Panc1 (cell line): ENCODE results near the gene ANO3. TPM values are rescaled to one million over a fixed set of nuclear protein-coding genes. Genes with fewer than 3 reads are reported as not detected.

Experiments
- ATAC-seq: fragments of 200-7000 bp; cut with Tn5 transposase; 2 replicates; pipeline ENCODE4 v1.9.1; 2020; ENCODE audit warnings: mild to moderate bottlenecking, moderate library complexity
- BruUV-seq: library from RNA; stranded (reverse); fragments of 400-500 nt; replicated peaks from 2 replicates; lab custom pipeline; 2021; lab: Mats Ljungman, UMichigan
- CTCF ChIA-PET: fragments of 300-600 bp; sonication (Branson Sonifier 250); formaldehyde crosslinking; loops from one replicate; lab custom pipeline; 2022; ENCODE audit warnings: antibody characterized with exemption; lab: Charles Lee
- POLR2A ChIA-PET: fragments of 300-600 bp; sonication (Branson Sonifier 250); formaldehyde crosslinking; loops from one replicate; lab custom pipeline; 2022; ENCODE audit warnings: antibody characterized with exemption; lab: Charles Lee
- DNase-seq: peaks from one replicate; pipeline ENCODE4 v3.0.0-alpha.2; 2010; ENCODE audit warnings: low read depth, low spot score
- H3K27ac ChIP-seq: 2 replicates; pipeline ENCODE4 v1.5.1; 2011; ENCODE audit warnings: mild to moderate bottlenecking, low read length, inconsistent platforms
- H3K27me3 ChIP-seq: fragments of 200-500 bp; sonication (Bioruptor generic); 2 replicates; pipeline ENCODE4 v1.6.0; 2014; ENCODE audit warnings: low read length, inconsistent platforms; ENCODE audit not compliant: control insufficient read depth, insufficient read depth
- H3K36me3 ChIP-seq: fragments of 200-500 bp; sonication (Bioruptor generic); 2 replicates; pipeline ENCODE4 v1.5.1; 2014; ENCODE audit warnings: inconsistent platforms, mild to moderate bottlenecking, low read length, moderate library complexity; ENCODE audit not compliant: control insufficient read depth, insufficient read depth
- H3K4me1 ChIP-seq: 2 replicates; pipeline ENCODE4 v1.5.1; 2011; ENCODE audit warnings: inconsistent platforms, mild to moderate bottlenecking, low read length, moderate library complexity; ENCODE audit not compliant: control insufficient read depth, insufficient read depth
- H3K4me3 ChIP-seq, 2 experiments: 2 replicates each; pipeline ENCODE4 v1.5.1; 2011 to 2012; ENCODE audit warnings: low read depth in 2 of 2, low read length in 2 of 2, mild to moderate bottlenecking in 2 of 2, inconsistent platforms in 1 of 2, moderate library complexity in 1 of 2
- H3K9me3 ChIP-seq: fragments of 200-500 bp; sonication (Bioruptor generic); 2 replicates; pipeline ENCODE4 v1.5.1; 2014; ENCODE audit warnings: low read depth, mild to moderate bottlenecking, inconsistent platforms, low read length, moderate library complexity; ENCODE audit not compliant: control insufficient read depth, insufficient read depth
- CTCF ChIP-seq: fragments of 450-650 bp; IDR thresholded peaks from 2 replicates; pipeline ENCODE4 v1.5.1; 2017; ENCODE audit warnings: mild to moderate bottlenecking
- POLR2AphosphoS5 ChIP-seq: IDR thresholded peaks from 2 replicates; pipeline ENCODE4 v1.6.1; 2012; ENCODE audit warnings: mild to moderate bottlenecking, low read depth, low read length, moderate library complexity
- REST ChIP-seq, 2 experiments: IDR thresholded peaks; 2 replicates each; pipeline ENCODE4 v1.6.1; 2011 to 2012; ENCODE audit warnings: low read depth in 2 of 2, control low read depth in 1 of 2, low read length in 1 of 2, mild to moderate bottlenecking in 1 of 2, moderate library complexity in 1 of 2; ENCODE audit not compliant: insufficient read depth in 1 of 2
- SIN3A ChIP-seq: IDR thresholded peaks from 2 replicates; pipeline ENCODE4 v1.6.1; 2012; ENCODE audit warnings: low read depth, mild to moderate bottlenecking, low read length, moderate library complexity, borderline replicate concordance; ENCODE audit not compliant: insufficient read depth
- TCF7L2 ChIP-seq: IDR thresholded peaks from 2 replicates; pipeline ENCODE4 v1.6.1; 2011; ENCODE audit warnings: mild to moderate bottlenecking, low read depth, low read length, inconsistent platforms
- in situ Hi-C: cut with HindIII; loops from 2 replicates; pipeline ENCODE4 v1.10.0; 2016; ENCODE audit warnings: low sequenced_read_pairs, low pct_unique_long_range_greater_than_20kb
- intact Hi-C: fragments of 100-400 bp; cut with micrococcal nuclease; formaldehyde crosslinking; loops from one replicate; pipeline ENCODE4 v1.10.0; 2022; ENCODE audit not compliant: unreplicated experiment
- total RNA-seq: library from RNA; stranded (reverse); gene quantifications from one replicate; pipeline ENCODE4 v1.2.1, GENCODE V29; 2021; ENCODE audit not compliant: unreplicated experiment

The ANO3 gene
- total RNA-seq, 1 experiment from 2014 or later, result not detected

- no peak overlapping the region for H3K27ac ChIP-seq
- peaks cover 16% of the 10 kb centered on the region for H3K27me3 ChIP-seq
- POLR2A ChIA-PET, result interaction anchor here (0.6 kb wide), 1 partner anchor 173 kb away, joined by 3 read pairs; no protein-coding TSS in a partner anchor
- CTCF ChIA-PET, result no interaction called here
- TF ChIP-seq REST (IDR thresholded peaks at IDR 0.05; ENCODE audit: insufficient read depth in 1 of 2, low read depth in 2 of 2, low read length in 1 of 2), result no peak
- TF ChIP-seq SIN3A, result no peak
- no peak for TF ChIP-seq CTCF
- no peak for TF ChIP-seq TCF7L2
- TF ChIP-seq POLR2AphosphoS5, result no peak
- no peak for DNase-seq
- ATAC-seq, result no peak
- no peaks in the 10 kb centered on the region for H3K36me3 ChIP-seq
- no peaks in the 10 kb centered on the region for H3K4me1 ChIP-seq
- no TSS peak for BruUV-seq
- intact Hi-C loops, result loop anchor here (10.0 kb wide), 1 partner anchor 542 kb away; no protein-coding TSS in a partner anchor
- no peak overlapping the region for H3K4me3 ChIP-seq
- in situ Hi-C loops, result no loop called here
- H3K9me3 ChIP-seq, result no peaks in the 10 kb centered on the region
These were observed 614 bp downstream of the ANO3 start for GRCh38 chr11:26332572-26332915.

GRCh38 chr11:26333906-26334305, 2.0 kb downstream of the ANO3 start:
- in situ Hi-C loops, result no loop called here
- no peak overlapping the region for H3K4me3 ChIP-seq
- no peak for ATAC-seq
- H3K36me3 ChIP-seq, result no peaks in the 10 kb centered on the region
- POLR2A ChIA-PET, result interaction anchor here (0.6 kb wide), 1 partner anchor 194 kb away, joined by 4 read pairs; no protein-coding TSS in a partner anchor
- BruUV-seq, result no TSS peak
- peaks cover 16% of the 10 kb centered on the region for H3K27me3 ChIP-seq
- H3K9me3 ChIP-seq, result no peaks in the 10 kb centered on the region
- no peaks in the 10 kb centered on the region for H3K4me1 ChIP-seq
- CTCF ChIA-PET, result no interaction called here
- DNase-seq, result no peak
- H3K27ac ChIP-seq, result no peak overlapping the region
- no peak for TF ChIP-seq SIN3A
- TF ChIP-seq TCF7L2, result no peak
- no peak for TF ChIP-seq CTCF
- TF ChIP-seq POLR2AphosphoS5, result no peak
- intact Hi-C loops, result loop anchor here (10.0 kb wide), 1 partner anchor 541 kb away; no protein-coding TSS in a partner anchor
